ENCODE data around the gene PALD1. TPM values are rescaled to one million over a fixed set of nuclear protein-coding genes. Genes with fewer than 3 reads are reported as not detected.

Gene PALD1
- total RNA-seq, 1 experiment from 2014 or later = 33.1 TPM

DNA sequence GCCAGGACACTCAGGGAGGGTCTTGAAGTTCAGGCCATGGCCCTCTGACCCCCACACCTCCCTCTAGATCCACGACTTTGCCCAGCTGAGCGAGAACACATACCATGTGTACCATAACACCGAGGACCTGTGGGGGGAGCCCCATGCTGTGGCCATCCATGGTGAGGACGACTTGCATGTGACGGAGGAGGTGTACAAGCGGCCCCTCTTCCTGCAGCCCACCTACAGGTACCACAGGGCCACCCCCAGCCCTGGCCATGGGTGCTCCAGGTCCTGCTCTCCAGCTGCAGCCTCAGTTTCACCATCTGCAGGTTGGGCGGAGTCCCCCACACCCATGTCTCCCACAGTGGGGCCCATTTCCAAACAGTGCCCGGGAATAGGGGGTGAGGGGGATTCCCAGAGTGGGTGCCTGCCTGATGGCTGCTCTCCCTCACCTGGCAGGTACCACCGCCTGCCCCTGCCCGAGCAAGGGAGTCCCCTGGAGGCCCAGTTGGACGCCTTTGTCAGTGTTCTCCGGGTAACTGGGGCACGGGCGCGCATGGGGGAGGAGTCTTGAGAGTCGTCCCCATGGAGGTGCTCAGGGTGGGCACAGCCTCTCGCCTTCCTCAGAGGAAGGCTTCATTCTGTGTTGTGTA lies 54.1 kb downstream of the PALD1 start:
- POLR2A ChIA-PET = no interaction called here
- H4K20me1 ChIP-seq (ENCODE audit: insufficient read depth) = no peaks in the 10 kb centered on the region

More for the DNA sequence above, 54.1 kb downstream of the PALD1 start:
- Histone ChIP-seq H3K27ac (ENCODE audit: low read depth, low read length) (no peak overlapping the region), H3K79me2 (ENCODE audit: insufficient read depth, low read length) (no peaks in the 10 kb centered on the region; the same call in 1 of the 2 replicates), H2AFZ (ENCODE audit: low read depth, low read length, poor library complexity, severe bottlenecking) (no peak overlapping the region), H3K4me2 (ENCODE audit: low read length) (no peak overlapping the region), H3K36me3 (ENCODE audit: control insufficient read depth in 1 of 2, insufficient read depth in 2 of 2, low read length in 2 of 2) (peaks cover 13 to 29% of the 10 kb centered on the region in 2 experiments; a peak in 3 of 4 replicates), H3K9me2 (ENCODE audit: insufficient read depth) (no peaks in the 10 kb centered on the region), H3K9ac (ENCODE audit: low read length) (no peak overlapping the region), H3K27me3 (ENCODE audit: insufficient read depth, low read length) (no peaks in the 10 kb centered on the region), H3K4me1 (ENCODE audit: control insufficient read depth in 1 of 2, insufficient read depth in 2 of 2, low read length in 2 of 2) (peaks cover 3 to 11% of the 10 kb centered on the region in 2 experiments; a peak in 2 of 4 replicates), H3K4me3 (replicated peaks in 1 of 2; ENCODE audit: low read depth in 1 of 2, low read length in 2 of 2) (no peak overlapping the region), H3K9me3 (ENCODE audit: control insufficient read depth in 1 of 2, insufficient read depth in 1 of 2, low read depth in 1 of 2, low read length in 2 of 2) (no peaks in the 10 kb centered on the region)
- DNase-seq (ENCODE audit: low read depth, low spot score) = no peak
- no TSS peak for BruUV-seq (replicated peaks)
- CTCF ChIA-PET = no interaction called here
- intact Hi-C loops (cut with micrococcal nuclease) = no loop called here
- no peak for TF ChIP-seq CBX3 (IDR thresholded peaks at IDR 0.05; ENCODE audit: low read depth)
- no peak for TF ChIP-seq TCF7L2 (IDR thresholded peaks at IDR 0.05; ENCODE audit: borderline replicate concordance, extremely low read depth, insufficient read depth, insufficient read length)
- no peak for TF ChIP-seq SP1 (IDR thresholded peaks at IDR 0.05; ENCODE audit: low read depth)
- no peak for TF ChIP-seq CEBPB (IDR thresholded peaks at IDR 0.05; ENCODE audit: low read depth)
- TF ChIP-seq EGR1 (IDR thresholded peaks at IDR 0.05; ENCODE audit: low read depth) = no peak
- TF ChIP-seq, protein P1, sequence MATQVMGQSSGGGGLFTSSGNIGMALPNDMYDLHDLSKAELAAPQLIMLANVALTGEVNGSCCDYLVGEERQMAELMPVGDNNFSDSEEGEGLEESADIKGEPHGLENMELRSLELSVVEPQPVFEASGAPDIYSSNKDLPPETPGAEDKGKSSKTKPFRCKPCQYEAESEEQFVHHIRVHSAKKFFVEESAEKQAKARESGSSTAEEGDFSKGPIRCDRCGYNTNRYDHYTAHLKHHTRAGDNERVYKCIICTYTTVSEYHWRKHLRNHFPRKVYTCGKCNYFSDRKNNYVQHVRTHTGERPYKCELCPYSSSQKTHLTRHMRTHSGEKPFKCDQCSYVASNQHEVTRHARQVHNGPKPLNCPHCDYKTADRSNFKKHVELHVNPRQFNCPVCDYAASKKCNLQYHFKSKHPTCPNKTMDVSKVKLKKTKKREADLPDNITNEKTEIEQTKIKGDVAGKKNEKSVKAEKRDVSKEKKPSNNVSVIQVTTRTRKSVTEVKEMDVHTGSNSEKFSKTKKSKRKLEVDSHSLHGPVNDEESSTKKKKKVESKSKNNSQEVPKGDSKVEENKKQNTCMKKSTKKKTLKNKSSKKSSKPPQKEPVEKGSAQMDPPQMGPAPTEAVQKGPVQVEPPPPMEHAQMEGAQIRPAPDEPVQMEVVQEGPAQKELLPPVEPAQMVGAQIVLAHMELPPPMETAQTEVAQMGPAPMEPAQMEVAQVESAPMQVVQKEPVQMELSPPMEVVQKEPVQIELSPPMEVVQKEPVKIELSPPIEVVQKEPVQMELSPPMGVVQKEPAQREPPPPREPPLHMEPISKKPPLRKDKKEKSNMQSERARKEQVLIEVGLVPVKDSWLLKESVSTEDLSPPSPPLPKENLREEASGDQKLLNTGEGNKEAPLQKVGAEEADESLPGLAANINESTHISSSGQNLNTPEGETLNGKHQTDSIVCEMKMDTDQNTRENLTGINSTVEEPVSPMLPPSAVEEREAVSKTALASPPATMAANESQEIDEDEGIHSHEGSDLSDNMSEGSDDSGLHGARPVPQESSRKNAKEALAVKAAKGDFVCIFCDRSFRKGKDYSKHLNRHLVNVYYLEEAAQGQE (IDR thresholded peaks at IDR 0.05; ENCODE audit: low read depth) = no peak
- TF ChIP-seq, protein P2, sequence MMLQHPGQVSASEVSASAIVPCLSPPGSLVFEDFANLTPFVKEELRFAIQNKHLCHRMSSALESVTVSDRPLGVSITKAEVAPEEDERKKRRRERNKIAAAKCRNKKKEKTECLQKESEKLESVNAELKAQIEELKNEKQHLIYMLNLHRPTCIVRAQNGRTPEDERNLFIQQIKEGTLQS (IDR thresholded peaks at IDR 0.05) = no peak
- TF ChIP-seq FOSL1 (IDR thresholded peaks at IDR 0.05; ENCODE audit: low read depth) = no peak
- TF ChIP-seq ZNF274 (IDR thresholded peaks at IDR 0.05; ENCODE audit: low read depth, low read length) = no peak
- TF ChIP-seq ELF1 (IDR thresholded peaks at IDR 0.05; ENCODE audit: borderline replicate concordance, low read depth) = no peak
- TF ChIP-seq, protein P3, sequence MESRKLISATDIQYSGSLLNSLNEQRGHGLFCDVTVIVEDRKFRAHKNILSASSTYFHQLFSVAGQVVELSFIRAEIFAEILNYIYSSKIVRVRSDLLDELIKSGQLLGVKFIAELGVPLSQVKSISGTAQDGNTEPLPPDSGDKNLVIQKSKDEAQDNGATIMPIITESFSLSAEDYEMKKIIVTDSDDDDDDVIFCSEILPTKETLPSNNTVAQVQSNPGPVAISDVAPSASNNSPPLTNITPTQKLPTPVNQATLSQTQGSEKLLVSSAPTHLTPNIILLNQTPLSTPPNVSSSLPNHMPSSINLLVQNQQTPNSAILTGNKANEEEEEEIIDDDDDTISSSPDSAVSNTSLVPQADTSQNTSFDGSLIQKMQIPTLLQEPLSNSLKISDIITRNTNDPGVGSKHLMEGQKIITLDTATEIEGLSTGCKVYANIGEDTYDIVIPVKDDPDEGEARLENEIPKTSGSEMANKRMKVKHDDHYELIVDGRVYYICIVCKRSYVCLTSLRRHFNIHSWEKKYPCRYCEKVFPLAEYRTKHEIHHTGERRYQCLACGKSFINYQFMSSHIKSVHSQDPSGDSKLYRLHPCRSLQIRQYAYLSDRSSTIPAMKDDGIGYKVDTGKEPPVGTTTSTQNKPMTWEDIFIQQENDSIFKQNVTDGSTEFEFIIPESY (IDR thresholded peaks at IDR 0.05; ENCODE audit: extremely low read depth, insufficient replicate concordance, low read length) = no peak
- no peak for TF ChIP-seq YY1 (IDR thresholded peaks at IDR 0.05; ENCODE audit: extremely low read depth, insufficient replicate concordance, low read depth, low read length)
- TF ChIP-seq JUND (IDR thresholded peaks at IDR 0.05) = no peak
- no peak for TF ChIP-seq RAD21 (IDR thresholded peaks at IDR 0.05; ENCODE audit: low read depth)
- TF ChIP-seq, protein P4, sequence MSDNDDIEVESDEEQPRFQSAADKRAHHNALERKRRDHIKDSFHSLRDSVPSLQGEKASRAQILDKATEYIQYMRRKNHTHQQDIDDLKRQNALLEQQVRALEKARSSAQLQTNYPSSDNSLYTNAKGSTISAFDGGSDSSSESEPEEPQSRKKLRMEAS (IDR thresholded peaks at IDR 0.05) = no peak
- TF ChIP-seq, protein P5, sequence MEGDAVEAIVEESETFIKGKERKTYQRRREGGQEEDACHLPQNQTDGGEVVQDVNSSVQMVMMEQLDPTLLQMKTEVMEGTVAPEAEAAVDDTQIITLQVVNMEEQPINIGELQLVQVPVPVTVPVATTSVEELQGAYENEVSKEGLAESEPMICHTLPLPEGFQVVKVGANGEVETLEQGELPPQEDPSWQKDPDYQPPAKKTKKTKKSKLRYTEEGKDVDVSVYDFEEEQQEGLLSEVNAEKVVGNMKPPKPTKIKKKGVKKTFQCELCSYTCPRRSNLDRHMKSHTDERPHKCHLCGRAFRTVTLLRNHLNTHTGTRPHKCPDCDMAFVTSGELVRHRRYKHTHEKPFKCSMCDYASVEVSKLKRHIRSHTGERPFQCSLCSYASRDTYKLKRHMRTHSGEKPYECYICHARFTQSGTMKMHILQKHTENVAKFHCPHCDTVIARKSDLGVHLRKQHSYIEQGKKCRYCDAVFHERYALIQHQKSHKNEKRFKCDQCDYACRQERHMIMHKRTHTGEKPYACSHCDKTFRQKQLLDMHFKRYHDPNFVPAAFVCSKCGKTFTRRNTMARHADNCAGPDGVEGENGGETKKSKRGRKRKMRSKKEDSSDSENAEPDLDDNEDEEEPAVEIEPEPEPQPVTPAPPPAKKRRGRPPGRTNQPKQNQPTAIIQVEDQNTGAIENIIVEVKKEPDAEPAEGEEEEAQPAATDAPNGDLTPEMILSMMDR (IDR thresholded peaks at IDR 0.05 in 2 of 3, conservative IDR thresholded peaks at IDR 0.05 in 1 of 3; ENCODE audit: borderline replicate concordance in 1 of 3, insufficient read depth in 1 of 3, low read depth in 2 of 3, low read length in 2 of 3) = no peak
- TF ChIP-seq ZFX (IDR thresholded peaks at IDR 0.05) = no peak
- TF ChIP-seq EZH2phosphoT487 (IDR thresholded peaks at IDR 0.05; ENCODE audit: borderline replicate concordance) = no peak
- no peak for TF ChIP-seq POLR2A (IDR thresholded peaks at IDR 0.05; ENCODE audit: borderline replicate concordance, extremely low read depth, insufficient read depth, insufficient read length)
- ATAC-seq = no peak
- RAD21 ChIA-PET (ENCODE audit: low non-redundant PET in 1 of 2, low total read pairs in 2 of 2, uncharacterized antibody in 2 of 2, unreplicated experiment in 2 of 2) = no interaction called here

All from HCT116 (cell line).